ENCODE measurements around the gene SCGB1C2.

- TF ChIP-seq, protein P1, sequence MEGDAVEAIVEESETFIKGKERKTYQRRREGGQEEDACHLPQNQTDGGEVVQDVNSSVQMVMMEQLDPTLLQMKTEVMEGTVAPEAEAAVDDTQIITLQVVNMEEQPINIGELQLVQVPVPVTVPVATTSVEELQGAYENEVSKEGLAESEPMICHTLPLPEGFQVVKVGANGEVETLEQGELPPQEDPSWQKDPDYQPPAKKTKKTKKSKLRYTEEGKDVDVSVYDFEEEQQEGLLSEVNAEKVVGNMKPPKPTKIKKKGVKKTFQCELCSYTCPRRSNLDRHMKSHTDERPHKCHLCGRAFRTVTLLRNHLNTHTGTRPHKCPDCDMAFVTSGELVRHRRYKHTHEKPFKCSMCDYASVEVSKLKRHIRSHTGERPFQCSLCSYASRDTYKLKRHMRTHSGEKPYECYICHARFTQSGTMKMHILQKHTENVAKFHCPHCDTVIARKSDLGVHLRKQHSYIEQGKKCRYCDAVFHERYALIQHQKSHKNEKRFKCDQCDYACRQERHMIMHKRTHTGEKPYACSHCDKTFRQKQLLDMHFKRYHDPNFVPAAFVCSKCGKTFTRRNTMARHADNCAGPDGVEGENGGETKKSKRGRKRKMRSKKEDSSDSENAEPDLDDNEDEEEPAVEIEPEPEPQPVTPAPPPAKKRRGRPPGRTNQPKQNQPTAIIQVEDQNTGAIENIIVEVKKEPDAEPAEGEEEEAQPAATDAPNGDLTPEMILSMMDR (IDR thresholded peaks at IDR 0.05) = no peak
- no peak for TF ChIP-seq POLR2A (IDR thresholded peaks at IDR 0.05)
- TF ChIP-seq POLR2AphosphoS5 (IDR thresholded peaks at IDR 0.05; ENCODE audit: insufficient read depth in 1 of 2, low read depth in 1 of 2) = peak in 1 of 2 donors; percentile 3
Measured at GRCh38 chr17:179066-179432, 41.7 kb downstream of the SCGB1C2 start.
